Measurements from ENCODE around the gene USO1.
A peak's percentile ranks its signal among the peaks of the same experiment; 100 is the strongest.
"Not testable (repeated sequence)": the region's sequence is repeated elsewhere in the genome, so short reads cannot be mapped to it uniquely, and the experiment has no call there.

Gene USO1

DNA sequence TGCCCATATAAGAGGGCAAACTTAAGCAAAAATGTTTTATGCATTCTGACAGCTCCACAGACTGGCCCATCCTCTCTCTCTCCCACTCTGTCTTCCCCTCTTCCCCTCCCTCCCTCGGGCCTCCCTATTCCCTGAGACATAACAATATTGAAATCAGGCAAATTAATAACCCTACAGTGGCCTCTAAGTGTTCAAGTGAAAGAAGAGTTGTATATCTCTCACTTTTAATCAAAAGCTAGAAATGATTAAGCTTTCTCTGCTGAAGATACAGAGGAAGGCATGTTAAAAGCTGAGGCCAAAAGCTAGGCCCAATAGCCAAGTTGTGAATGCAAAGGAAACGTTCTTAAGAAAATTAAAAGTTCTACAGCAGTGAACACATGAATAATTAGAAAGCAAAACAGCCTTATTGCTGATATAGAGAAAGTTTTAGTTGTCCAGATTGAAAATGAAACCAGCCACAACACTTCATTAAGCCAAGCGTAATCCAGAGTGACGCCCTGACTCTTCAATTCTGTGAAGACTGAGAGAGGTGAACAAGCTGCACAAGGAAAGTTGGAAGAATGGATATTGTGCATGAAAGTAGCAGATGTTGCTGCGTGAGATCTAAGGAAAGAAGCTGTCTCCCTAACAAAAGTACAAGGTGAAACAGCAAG, 54.9 kb downstream of the USO1 start:
- Mint-ChIP-seq H3K36me3 (peaks cover 100% of the 10 kb centered on the region), H3K27ac (peak overlapping the region; percentile 41), H3K4me1 (peaks cover 12% of the 10 kb centered on the region), H3K9me3 (no peaks in the 10 kb centered on the region), H3K4me3 (no peak overlapping the region)
- ATAC-seq (peak; percentile 69), DNase-seq (ENCODE audit: low spot score in 2 of 2) (no peak)

DNA sequence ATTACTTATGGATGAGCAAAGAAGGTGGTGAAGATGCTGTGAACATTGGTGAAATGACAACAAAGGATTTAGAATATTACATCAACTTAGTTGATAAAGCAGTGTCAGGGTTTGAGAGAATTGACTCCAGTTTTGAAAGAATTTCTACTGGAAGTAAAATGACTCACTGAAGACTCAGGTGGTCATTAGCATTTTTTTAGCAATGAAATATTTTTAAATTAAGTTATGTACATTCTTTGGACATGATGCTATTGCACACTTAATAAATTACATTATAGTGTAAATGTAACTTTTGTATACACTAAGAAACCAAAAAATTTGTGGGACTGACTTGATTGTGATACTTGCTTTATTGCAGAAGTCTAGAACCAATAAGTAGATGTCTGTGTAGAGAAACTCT, 56.9 kb downstream of the USO1 start:
- ATAC-seq: no peak
- DNase-seq (ENCODE audit: low spot score in 2 of 2): no peak
- Mint-ChIP-seq H3K36me3 (peaks cover 100% of the 10 kb centered on the region), H3K4me1 (peaks cover 12% of the 10 kb centered on the region), H3K4me3 (no peak overlapping the region), H3K27ac (no peak overlapping the region), H3K9me3 (no peaks in the 10 kb centered on the region)

DNA sequence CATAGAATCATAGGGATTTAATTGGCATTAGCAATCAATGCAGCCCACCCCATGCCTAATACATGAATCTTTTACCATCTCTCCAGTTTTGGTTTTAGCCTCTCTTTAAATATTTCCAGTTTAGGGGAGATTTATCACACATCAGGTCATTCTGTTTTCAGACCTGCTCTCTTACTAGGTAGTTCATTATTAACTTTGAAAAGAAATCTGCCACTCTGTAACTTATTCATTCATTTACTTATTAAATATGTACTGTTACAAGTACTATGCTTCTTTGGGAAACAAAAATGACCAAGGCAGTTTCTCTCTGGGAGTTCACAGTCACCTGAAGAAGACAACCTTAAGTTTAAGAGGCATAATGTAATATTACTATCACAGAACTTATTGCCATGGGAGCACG, 62.1 kb downstream of the USO1 start:
- no peaks in the 10 kb centered on the region for H3K4me1 Mint-ChIP-seq
- no peak for ATAC-seq
- H3K9me3 Mint-ChIP-seq: no peaks in the 10 kb centered on the region
- no peak overlapping the region for H3K4me3 Mint-ChIP-seq
- no peak for DNase-seq (ENCODE audit: low spot score in 2 of 2)
- peaks cover 100% of the 10 kb centered on the region for H3K36me3 Mint-ChIP-seq
- no peak overlapping the region for H3K27ac Mint-ChIP-seq

DNA sequence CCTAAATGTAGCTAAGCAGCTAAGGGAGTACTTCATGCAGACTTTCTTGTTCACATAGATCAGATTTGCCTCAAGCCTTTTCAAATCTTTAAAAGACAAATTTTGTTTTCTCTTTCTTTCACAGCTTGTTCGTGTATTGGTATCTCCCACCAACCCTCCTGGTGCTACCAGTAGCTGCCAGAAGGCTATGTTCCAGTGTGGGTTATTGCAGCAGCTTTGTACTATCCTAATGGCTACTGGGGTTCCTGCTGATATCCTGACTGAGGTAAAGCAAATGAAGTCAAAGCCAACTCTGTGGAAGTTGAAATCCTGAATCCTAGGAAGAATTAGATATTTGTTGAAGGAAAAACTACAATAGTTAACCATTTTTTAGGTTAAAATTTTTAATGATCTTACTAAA, 62.6 kb downstream of the USO1 start:
- Mint-ChIP-seq H3K4me1 (no peaks in the 10 kb centered on the region), H3K9me3 (no peaks in the 10 kb centered on the region), H3K27ac (no peak overlapping the region), H3K4me3 (no peak overlapping the region), H3K36me3 (peaks cover 100% of the 10 kb centered on the region)
- DNase-seq (ENCODE audit: low spot score in 2 of 2) (no peak), ATAC-seq (no peak)

DNA sequence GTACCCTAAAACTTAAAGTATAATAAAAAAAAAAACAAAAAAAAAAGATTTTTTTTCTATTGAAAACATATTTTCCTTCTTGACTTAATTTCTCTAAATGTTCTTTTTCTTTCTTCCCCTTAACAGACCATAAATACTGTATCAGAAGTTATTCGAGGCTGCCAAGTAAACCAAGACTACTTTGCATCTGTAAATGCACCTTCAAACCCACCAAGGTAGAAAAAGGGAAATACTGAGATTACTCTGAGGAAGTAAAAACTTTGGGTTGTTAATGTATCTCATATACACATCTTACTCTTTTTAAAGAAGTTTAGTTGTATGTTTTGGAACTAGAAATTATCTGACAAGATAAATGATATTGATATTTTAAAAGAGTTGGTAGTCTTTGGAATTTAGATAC, 65.6 kb downstream of the USO1 start:
- DNase-seq (ENCODE audit: low spot score in 2 of 2): no peak
- Mint-ChIP-seq H3K9me3 (no peaks in the 10 kb centered on the region), H3K4me1 (no peaks in the 10 kb centered on the region), H3K36me3 (peaks cover 98% of the 10 kb centered on the region), H3K4me3 (no peak overlapping the region), H3K27ac (peak overlapping the region; percentile 32)
- ATAC-seq: no peak

DNA sequence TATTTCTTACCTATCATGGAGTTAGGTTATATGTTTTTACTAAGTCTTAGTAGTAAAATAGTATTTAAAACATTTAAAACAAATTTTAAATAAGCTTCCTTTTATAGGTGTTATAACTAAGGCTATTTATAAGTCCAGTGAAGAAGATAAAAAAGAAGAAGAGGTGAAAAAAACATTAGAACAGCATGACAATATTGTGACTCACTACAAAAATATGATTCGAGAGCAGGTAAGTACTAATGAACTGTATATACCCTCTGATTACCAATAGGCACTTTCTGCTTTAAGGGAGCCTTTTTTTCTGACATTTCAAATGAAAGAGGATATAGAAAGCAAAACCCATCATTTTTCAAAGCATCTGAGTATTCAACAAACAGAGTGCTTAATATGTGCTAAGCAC, 76.6 kb downstream of the USO1 start:
- H3K36me3 Mint-ChIP-seq: peaks cover 100% of the 10 kb centered on the region
- no peak overlapping the region for H3K4me3 Mint-ChIP-seq
- DNase-seq (ENCODE audit: low spot score in 2 of 2): no peak

DNA sequence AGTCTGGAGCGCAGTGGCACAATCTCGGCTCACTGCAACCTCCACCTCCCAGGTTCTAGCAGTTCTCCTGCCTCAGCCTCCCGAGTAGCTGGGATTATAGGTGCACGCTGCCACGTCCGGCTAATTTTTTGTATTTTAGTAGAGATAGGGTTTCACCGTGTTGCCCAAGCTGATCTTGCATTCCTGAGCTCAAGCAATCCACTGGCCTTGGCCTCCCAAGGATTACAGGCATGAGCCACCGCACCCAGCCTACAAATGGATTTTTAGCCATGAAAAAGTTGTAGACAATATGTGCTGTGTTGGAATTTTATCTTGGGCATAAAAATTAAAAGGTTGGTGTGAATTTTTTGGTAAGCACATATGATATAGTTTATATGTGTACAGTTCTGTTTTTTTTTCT, 81.7 kb downstream of the USO1 start:
- not testable (repeated sequence) for H3K4me1 Mint-ChIP-seq; H3K27ac Mint-ChIP-seq; DNase-seq (ENCODE audit: low spot score in 2 of 2); H3K9me3 Mint-ChIP-seq; ATAC-seq; H3K4me3 Mint-ChIP-seq
- peaks cover 99% of the 10 kb centered on the region for H3K36me3 Mint-ChIP-seq

More for the DNA sequence above, 76.6 kb downstream of the USO1 start:
- Mint-ChIP-seq H3K4me1 (no peaks in the 10 kb centered on the region), H3K9me3 (no peaks in the 10 kb centered on the region), H3K27ac (no peak overlapping the region)
- ATAC-seq: no peak

DNA sequence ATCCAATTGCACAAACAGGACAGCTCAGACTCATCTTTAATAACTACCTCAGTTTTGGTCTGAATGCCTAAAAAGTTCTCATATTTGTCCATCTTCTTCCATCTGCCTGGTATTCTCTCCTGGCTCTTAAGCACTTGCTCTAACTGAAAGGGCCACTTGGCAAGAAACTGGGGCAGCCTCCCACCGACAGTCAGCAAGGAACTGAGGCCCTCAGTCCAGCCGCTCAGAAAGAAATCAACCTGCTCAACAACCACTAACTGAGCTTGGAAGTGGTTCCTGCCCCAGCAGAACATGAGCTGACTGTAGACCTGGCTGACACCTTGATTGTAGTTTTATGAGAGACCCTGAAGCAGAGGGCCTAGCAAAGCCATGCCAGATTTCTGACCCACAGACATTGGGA, 93.5 kb downstream of the USO1 start:
- no peak for DNase-seq (ENCODE audit: low spot score in 2 of 2)
- ATAC-seq: no peak
- peaks cover 35% of the 10 kb centered on the region for H3K36me3 Mint-ChIP-seq
- no peak overlapping the region for H3K27ac Mint-ChIP-seq
- H3K9me3 Mint-ChIP-seq: no peaks in the 10 kb centered on the region
- H3K4me1 Mint-ChIP-seq: no peaks in the 10 kb centered on the region
- H3K4me3 Mint-ChIP-seq: no peak overlapping the region

DNA sequence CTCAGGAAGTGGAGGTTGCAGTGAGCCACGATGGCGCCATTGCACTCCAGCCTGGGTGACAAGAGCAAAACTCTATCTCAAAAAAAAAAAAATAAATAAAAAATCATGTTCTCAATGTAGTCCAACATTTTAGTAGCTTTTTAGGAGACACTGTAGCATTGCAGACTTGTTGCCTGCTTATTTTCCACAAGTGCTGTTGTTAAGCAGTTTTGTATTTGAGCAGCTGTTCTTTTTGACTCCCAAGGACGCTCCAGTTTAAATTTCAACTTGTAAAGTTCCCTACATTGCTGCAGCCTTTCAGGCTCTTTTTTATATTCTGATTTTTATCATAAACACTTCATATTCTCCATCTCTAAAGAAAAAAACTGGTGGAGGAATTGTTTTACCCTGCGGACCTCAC, 94.7 kb downstream of the USO1 start:
- H3K4me1 Mint-ChIP-seq: no peaks in the 10 kb centered on the region
- H3K9me3 Mint-ChIP-seq: no peaks in the 10 kb centered on the region
- no peak for DNase-seq (ENCODE audit: low spot score in 2 of 2)
- H3K27ac Mint-ChIP-seq: no peak overlapping the region
- H3K36me3 Mint-ChIP-seq: peaks cover 23% of the 10 kb centered on the region
- no peak overlapping the region for H3K4me3 Mint-ChIP-seq
- ATAC-seq: no peak

DNA sequence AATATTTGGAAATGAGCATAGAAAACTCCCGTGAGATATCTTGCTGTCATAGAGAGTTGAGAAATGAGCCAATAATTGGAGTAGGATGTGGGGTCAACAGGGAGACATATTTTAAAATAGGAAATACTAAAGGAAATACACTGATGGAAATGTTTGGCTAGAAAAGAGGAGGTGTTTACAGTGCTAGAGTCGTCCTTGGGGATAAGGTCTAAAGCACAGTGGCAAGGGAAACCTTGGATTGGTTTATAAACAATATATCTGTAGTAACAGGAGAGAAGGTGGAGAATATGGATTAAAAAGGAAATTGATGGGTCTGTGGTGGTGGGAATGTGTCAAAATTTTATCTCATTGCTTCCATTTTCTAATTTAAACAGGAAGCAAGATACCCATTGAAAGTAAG, 95.8 kb downstream of the USO1 start:
- ATAC-seq (no peak), DNase-seq (ENCODE audit: low spot score in 2 of 2) (no peak)
- Mint-ChIP-seq H3K27ac (no peak overlapping the region), H3K4me3 (no peak overlapping the region), H3K9me3 (no peaks in the 10 kb centered on the region), H3K36me3 (peaks cover 12% of the 10 kb centered on the region), H3K4me1 (no peaks in the 10 kb centered on the region)

DNA sequence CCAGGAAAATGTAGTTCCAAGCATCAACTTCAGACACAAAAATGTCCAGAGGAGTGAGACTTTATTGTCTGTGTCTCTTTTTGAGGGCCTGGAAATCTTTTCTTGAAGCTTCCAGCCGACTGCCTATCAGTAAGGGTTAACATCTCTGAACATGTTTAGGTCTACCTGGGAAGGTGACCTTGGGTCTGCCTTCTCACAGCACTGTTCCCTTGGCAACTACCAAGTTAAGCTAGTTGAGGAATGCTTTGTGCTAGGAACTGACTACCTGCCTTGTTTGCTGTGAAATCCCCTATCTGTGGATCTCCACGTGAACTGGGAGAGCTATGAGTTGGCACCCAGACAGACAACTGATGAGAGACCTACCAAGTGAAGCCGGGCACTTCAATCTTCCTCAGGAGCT, 96.3 kb downstream of the USO1 start:
- H3K9me3 Mint-ChIP-seq: no peaks in the 10 kb centered on the region
- peak; percentile 8 for ATAC-seq
- H3K4me1 Mint-ChIP-seq: no peaks in the 10 kb centered on the region
- H3K4me3 Mint-ChIP-seq: no peak overlapping the region
- no peak for DNase-seq (ENCODE audit: low spot score in 2 of 2)
- H3K27ac Mint-ChIP-seq: no peak overlapping the region
- H3K36me3 Mint-ChIP-seq: peaks cover 7% of the 10 kb centered on the region

DNA sequence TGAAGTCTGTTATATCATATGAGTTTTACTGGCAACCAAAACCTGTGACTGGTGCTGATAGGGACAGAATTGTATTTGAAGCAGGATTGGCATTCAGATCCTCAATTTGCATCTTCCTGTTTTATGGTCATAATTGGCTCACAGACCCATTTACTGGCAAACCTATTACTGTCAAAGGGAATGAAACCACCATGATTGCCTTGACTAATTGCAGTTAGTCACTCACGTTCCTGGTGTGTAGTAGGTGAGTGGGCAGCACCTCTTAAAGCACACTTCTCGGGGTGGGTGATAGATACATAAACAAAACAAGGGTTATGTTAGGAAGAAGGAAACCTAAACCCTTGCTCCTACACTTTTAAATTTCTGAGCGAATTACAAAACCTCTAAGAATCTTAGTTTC, 96.8 kb downstream of the USO1 start:
- ATAC-seq (peak; percentile 61), DNase-seq (ENCODE audit: low spot score in 2 of 2) (no peak)
- H3K27ac Mint-ChIP-seq: no peak overlapping the region
- H3K36me3 Mint-ChIP-seq: peaks cover 2% of the 10 kb centered on the region
- no peaks in the 10 kb centered on the region for H3K4me1 Mint-ChIP-seq
- no peaks in the 10 kb centered on the region for H3K9me3 Mint-ChIP-seq
- H3K4me3 Mint-ChIP-seq: no peak overlapping the region

DNA sequence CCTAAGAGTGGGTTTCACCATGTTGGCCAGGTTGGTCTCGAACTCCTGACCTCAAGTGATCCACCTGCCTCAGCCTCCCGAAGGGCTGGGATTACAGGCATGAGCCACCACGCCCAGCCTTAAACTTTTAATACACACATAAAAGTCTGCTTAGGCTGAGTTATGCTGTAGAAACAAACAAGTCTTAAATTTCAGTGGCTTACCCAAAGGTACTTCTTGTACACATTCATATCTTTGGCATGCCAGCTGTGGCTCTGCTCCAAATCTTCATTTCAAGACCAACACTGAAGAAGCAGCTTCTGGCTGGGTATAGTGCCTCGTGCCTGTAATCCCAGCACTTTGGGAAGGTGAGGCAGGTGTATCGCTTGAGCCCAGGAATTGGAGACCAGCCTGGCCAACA, 97.6 kb downstream of the USO1 start:
- Mint-ChIP-seq H3K4me1 (no peaks in the 10 kb centered on the region), H3K4me3 (no peak overlapping the region), H3K27ac (no peak overlapping the region)

DNA sequence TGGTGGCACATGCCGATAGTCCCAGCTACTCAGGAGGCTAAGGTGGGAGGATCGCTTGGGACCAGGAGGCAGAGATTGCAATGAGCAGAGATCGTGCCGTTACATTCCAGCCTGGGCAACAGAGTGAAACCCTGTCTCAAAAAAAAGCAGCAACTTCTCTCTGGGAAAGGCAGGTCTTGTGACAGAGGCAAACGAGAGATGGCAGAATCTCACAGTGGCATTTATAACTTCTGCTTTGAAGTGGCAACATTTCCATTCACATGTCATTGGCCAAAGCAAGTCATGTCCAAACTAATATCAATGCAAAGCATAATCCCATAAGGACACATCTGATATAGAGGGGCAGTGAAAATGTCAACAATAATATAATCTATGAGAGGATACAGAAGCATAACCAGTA, 98.0 kb downstream of the USO1 start:
- no peaks in the 10 kb centered on the region for H3K36me3 Mint-ChIP-seq
- DNase-seq (ENCODE audit: low spot score in 2 of 2) (no peak), ATAC-seq (no peak)
- H3K9me3 Mint-ChIP-seq: no peaks in the 10 kb centered on the region
- no peak overlapping the region for H3K27ac Mint-ChIP-seq
- H3K4me3 Mint-ChIP-seq: no peak overlapping the region
- no peaks in the 10 kb centered on the region for H3K4me1 Mint-ChIP-seq

More for the DNA sequence above, 97.6 kb downstream of the USO1 start:
- no peaks in the 10 kb centered on the region for H3K36me3 Mint-ChIP-seq
- no peak for ATAC-seq
- H3K9me3 Mint-ChIP-seq: no peaks in the 10 kb centered on the region
- DNase-seq (ENCODE audit: low spot score in 2 of 2): no peak

DNA sequence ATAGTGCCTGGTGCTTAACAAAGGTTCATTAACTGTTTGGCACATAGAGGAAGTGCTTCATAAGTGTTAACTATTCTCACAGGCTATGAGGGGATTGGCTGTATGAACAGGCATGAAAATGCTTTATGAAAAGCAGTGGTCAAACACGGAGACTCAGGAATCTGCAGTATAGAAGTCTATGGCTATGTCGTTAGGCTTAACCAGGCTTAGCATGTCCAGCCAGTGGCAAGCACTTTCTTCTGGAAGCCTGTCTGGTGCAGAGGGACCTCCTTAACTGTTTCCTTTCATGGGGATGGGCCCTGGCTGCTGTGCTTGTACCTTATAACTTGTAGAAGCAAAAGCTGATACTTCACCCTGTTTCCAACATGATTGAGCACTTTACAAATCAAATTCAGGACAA, 99.4 kb downstream of the USO1 start:
- no peaks in the 10 kb centered on the region for H3K36me3 Mint-ChIP-seq
- H3K4me3 Mint-ChIP-seq: no peak overlapping the region
- no peaks in the 10 kb centered on the region for H3K4me1 Mint-ChIP-seq
- no peaks in the 10 kb centered on the region for H3K9me3 Mint-ChIP-seq
- H3K27ac Mint-ChIP-seq: no peak overlapping the region
- ATAC-seq (no peak), DNase-seq (ENCODE audit: low spot score in 2 of 2) (no peak)

DNA sequence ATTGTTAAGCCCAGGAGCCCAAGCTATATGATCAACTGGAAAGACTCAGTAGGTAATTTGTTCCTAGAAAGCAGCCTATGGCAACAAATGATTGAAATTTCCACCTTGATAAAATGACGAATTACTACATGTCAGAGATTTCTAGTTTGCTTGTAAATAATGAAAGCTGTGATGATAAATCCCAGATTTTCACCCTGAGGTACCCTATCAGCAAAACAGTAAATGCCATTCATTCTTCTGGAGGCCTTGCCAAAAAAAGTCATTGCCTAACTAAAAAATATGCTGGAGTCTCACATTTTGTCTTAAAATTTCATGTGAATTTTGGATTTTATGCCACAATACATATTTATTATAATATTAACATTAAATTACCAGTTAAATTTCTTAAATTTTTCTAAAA, 106.5 kb downstream of the USO1 start:
- Mint-ChIP-seq H3K9me3 (no peaks in the 10 kb centered on the region), H3K27ac (no peak overlapping the region), H3K4me1 (no peaks in the 10 kb centered on the region), H3K36me3 (no peaks in the 10 kb centered on the region), H3K4me3 (no peak overlapping the region)
- ATAC-seq: no peak
- DNase-seq (ENCODE audit: low spot score in 2 of 2): no peak

DNA sequence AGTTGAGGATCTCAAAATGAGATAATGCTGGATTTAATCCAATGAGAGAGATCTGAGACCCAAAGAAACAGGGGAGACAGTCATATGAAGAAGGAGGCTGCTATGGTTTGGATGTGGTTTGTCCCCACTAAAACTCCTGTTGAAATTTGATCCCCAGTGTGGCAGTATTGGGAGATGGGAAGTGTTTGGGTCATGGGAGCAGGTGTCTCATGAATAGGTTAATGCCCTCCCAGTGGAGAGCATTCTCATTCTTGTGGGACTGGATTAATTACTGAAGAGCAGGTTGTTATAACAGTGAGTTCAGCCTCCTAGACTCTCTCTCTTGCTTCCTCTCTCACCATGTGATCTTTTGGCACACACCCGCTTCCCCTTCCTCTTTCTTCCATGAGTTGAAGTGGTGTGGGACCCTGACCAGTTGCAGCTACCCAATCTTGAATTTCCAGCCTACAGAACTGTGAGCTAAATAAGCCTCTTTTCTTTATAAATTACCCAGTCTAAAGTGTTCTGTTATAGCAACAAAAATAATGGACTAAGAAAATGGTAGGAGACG, 107.6 kb downstream of the USO1 start:
- Mint-ChIP-seq H3K4me3 (no peak overlapping the region), H3K4me1 (no peaks in the 10 kb centered on the region), H3K9me3 (no peaks in the 10 kb centered on the region), H3K36me3 (no peaks in the 10 kb centered on the region), H3K27ac (no peak overlapping the region)
- ATAC-seq: no peak
- DNase-seq (ENCODE audit: low spot score in 2 of 2): no peak
